Panc1 (cell line): ENCODE measurements around the gene DLL4. TPM values are rescaled to one million over a fixed set of nuclear protein-coding genes. Genes with fewer than 3 reads are reported as not detected.

Experiments used
- ATAC-seq: fragments of 200-7000 bp; cut with Tn5 transposase; 2 replicates; pipeline ENCODE4 v1.9.1; 2020; ENCODE audit warnings: mild to moderate bottlenecking, moderate library complexity
- BruUV-seq: library from RNA; stranded (reverse); fragments of 400-500 nt; replicated peaks from 2 replicates; lab custom pipeline; 2021; lab: Mats Ljungman, UMichigan
- CTCF ChIA-PET: fragments of 300-600 bp; sonication (Branson Sonifier 250); formaldehyde crosslinking; loops from one replicate; lab custom pipeline; 2022; ENCODE audit warnings: antibody characterized with exemption; lab: Charles Lee
- POLR2A ChIA-PET: fragments of 300-600 bp; sonication (Branson Sonifier 250); formaldehyde crosslinking; loops from one replicate; lab custom pipeline; 2022; ENCODE audit warnings: antibody characterized with exemption; lab: Charles Lee
- DNase-seq: peaks from one replicate; pipeline ENCODE4 v3.0.0-alpha.2; 2010; ENCODE audit warnings: low read depth, low spot score
- H3K27ac ChIP-seq: 2 replicates; pipeline ENCODE4 v1.5.1; 2011; ENCODE audit warnings: mild to moderate bottlenecking, low read length, inconsistent platforms
- H3K27me3 ChIP-seq: fragments of 200-500 bp; sonication (Bioruptor generic); 2 replicates; pipeline ENCODE4 v1.6.0; 2014; ENCODE audit warnings: low read length, inconsistent platforms; ENCODE audit not compliant: control insufficient read depth, insufficient read depth
- H3K36me3 ChIP-seq: fragments of 200-500 bp; sonication (Bioruptor generic); 2 replicates; pipeline ENCODE4 v1.5.1; 2014; ENCODE audit warnings: inconsistent platforms, mild to moderate bottlenecking, low read length, moderate library complexity; ENCODE audit not compliant: control insufficient read depth, insufficient read depth
- H3K4me1 ChIP-seq: 2 replicates; pipeline ENCODE4 v1.5.1; 2011; ENCODE audit warnings: inconsistent platforms, mild to moderate bottlenecking, low read length, moderate library complexity; ENCODE audit not compliant: control insufficient read depth, insufficient read depth
- H3K4me3 ChIP-seq, 2 experiments: 2 replicates each; pipeline ENCODE4 v1.5.1; 2011 to 2012; ENCODE audit warnings: low read depth in 2 of 2, low read length in 2 of 2, mild to moderate bottlenecking in 2 of 2, inconsistent platforms in 1 of 2, moderate library complexity in 1 of 2
- H3K9me3 ChIP-seq: fragments of 200-500 bp; sonication (Bioruptor generic); 2 replicates; pipeline ENCODE4 v1.5.1; 2014; ENCODE audit warnings: low read depth, mild to moderate bottlenecking, inconsistent platforms, low read length, moderate library complexity; ENCODE audit not compliant: control insufficient read depth, insufficient read depth
- POLR2AphosphoS5 ChIP-seq: IDR thresholded peaks from 2 replicates; pipeline ENCODE4 v1.6.1; 2012; ENCODE audit warnings: mild to moderate bottlenecking, low read depth, low read length, moderate library complexity
- SIN3A ChIP-seq: IDR thresholded peaks from 2 replicates; pipeline ENCODE4 v1.6.1; 2012; ENCODE audit warnings: low read depth, mild to moderate bottlenecking, low read length, moderate library complexity, borderline replicate concordance; ENCODE audit not compliant: insufficient read depth
- TCF7L2 ChIP-seq: IDR thresholded peaks from 2 replicates; pipeline ENCODE4 v1.6.1; 2011; ENCODE audit warnings: mild to moderate bottlenecking, low read depth, low read length, inconsistent platforms
- in situ Hi-C: cut with HindIII; loops from 2 replicates; pipeline ENCODE4 v1.10.0; 2016; ENCODE audit warnings: low sequenced_read_pairs, low pct_unique_long_range_greater_than_20kb
- intact Hi-C: fragments of 100-400 bp; cut with micrococcal nuclease; formaldehyde crosslinking; loops from one replicate; pipeline ENCODE4 v1.10.0; 2022; ENCODE audit not compliant: unreplicated experiment
- total RNA-seq: library from RNA; stranded (reverse); gene quantifications from one replicate; pipeline ENCODE4 v1.2.1, GENCODE V29; 2021; ENCODE audit not compliant: unreplicated experiment
- TF ChIP-seq, protein P1 (sequence below), 2 experiments: IDR thresholded peaks; 2 replicates each; pipeline ENCODE4 v1.6.1; 2011 to 2012; ENCODE audit warnings: low read depth in 2 of 2, control low read depth in 1 of 2, low read length in 1 of 2, mild to moderate bottlenecking in 1 of 2, moderate library complexity in 1 of 2; ENCODE audit not compliant: insufficient read depth in 1 of 2
- TF ChIP-seq, protein P2 (sequence below): fragments of 450-650 bp; IDR thresholded peaks from 2 replicates; pipeline ENCODE4 v1.5.1; 2017; ENCODE audit warnings: mild to moderate bottlenecking

The DLL4 gene
- total RNA-seq, 1 experiment from 2014 or later: 0.31 TPM

DNA sequence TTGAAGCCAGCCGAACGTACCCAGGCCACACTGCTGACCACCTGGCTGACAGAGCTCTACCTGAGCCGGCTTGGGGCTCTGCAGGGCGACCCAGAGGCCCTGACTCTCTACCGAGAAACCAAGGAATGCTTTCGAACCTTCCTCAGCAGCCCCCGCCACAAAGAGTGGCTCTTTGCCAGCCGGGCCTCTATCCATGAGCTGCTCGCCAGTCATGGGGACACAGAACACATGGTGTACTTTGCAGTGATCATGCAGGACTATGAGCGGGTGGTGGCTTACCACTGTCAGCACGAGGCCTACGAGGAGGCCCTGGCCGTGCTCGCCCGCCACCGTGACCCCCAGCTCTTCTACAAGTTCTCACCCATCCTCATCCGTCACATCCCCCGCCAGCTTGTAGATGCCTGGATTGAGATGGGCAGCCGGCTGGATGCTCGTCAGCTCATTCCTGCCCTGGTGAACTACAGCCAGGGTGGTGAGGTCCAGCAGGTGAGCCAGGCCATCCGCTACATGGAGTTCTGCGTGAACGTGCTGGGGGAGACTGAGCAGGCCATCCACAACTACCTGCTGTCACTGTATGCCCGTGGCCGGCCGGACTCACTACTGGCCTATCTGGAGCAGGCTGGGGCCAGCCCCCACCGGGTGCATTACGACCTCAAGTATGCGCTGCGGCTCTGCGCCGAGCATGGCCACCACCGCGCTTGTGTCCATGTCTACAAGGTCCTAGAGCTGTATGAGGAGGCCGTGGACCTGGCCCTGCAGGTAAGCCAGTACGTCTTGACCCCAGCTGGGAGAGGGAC, 28.7 kb upstream of the DLL4 start:
- H3K27me3 ChIP-seq: no peaks in the 10 kb centered on the region
- POLR2A ChIA-PET: interaction anchor here (0.5 kb wide), 1 partner anchor 98 kb away, joined by 7 read pairs; no protein-coding TSS in a partner anchor
- TF ChIP-seq, protein P1, sequence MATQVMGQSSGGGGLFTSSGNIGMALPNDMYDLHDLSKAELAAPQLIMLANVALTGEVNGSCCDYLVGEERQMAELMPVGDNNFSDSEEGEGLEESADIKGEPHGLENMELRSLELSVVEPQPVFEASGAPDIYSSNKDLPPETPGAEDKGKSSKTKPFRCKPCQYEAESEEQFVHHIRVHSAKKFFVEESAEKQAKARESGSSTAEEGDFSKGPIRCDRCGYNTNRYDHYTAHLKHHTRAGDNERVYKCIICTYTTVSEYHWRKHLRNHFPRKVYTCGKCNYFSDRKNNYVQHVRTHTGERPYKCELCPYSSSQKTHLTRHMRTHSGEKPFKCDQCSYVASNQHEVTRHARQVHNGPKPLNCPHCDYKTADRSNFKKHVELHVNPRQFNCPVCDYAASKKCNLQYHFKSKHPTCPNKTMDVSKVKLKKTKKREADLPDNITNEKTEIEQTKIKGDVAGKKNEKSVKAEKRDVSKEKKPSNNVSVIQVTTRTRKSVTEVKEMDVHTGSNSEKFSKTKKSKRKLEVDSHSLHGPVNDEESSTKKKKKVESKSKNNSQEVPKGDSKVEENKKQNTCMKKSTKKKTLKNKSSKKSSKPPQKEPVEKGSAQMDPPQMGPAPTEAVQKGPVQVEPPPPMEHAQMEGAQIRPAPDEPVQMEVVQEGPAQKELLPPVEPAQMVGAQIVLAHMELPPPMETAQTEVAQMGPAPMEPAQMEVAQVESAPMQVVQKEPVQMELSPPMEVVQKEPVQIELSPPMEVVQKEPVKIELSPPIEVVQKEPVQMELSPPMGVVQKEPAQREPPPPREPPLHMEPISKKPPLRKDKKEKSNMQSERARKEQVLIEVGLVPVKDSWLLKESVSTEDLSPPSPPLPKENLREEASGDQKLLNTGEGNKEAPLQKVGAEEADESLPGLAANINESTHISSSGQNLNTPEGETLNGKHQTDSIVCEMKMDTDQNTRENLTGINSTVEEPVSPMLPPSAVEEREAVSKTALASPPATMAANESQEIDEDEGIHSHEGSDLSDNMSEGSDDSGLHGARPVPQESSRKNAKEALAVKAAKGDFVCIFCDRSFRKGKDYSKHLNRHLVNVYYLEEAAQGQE (IDR thresholded peaks at IDR 0.05; ENCODE audit: insufficient read depth in 1 of 2, low read depth in 2 of 2, low read length in 1 of 2): no peak
- peaks cover 7% of the 10 kb centered on the region for H3K4me1 ChIP-seq
- DNase-seq: no peak
- CTCF ChIA-PET: interaction anchor here (0.7 to 0.8 kb wide), 2 partner anchors 41 to 131 kb away, joined by 3 read pairs; no protein-coding TSS in a partner anchor
- BruUV-seq: no TSS peak
- H3K9me3 ChIP-seq: no peaks in the 10 kb centered on the region
- H3K27ac ChIP-seq: no peak overlapping the region
- intact Hi-C loops (no loop called here), in situ Hi-C loops (no loop called here)
- H3K36me3 ChIP-seq: peaks cover 5% of the 10 kb centered on the region
- no peak overlapping the region for H3K4me3 ChIP-seq
- no peak for ATAC-seq

DNA sequence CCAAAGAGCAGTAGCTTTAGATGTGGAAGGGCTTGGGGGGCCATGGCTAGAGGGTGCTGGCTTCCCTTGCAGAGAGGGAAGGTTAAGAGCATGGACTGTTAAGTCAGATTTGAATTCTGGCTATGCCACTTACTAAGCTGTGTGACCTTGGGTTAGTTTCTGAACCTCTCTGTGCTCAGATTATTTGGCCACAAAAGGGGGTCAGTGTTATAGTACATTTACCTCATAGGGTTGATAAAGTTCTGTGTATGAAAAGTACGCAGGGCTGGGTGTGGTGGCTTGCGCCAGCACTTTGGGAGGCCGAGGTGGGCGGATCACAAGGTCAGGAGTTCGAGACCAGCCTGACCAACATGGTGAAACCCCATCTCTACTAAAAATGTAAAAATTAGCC, 28.1 kb upstream of the DLL4 start:
- ChIA-PET CTCF (interaction anchor here (0.6 to 0.7 kb wide), 2 partner anchors 16 to 131 kb away, joined by 3 read pairs; no protein-coding TSS in a partner anchor), POLR2A (interaction anchor here (0.6 kb wide), 1 partner anchor 40 kb away, joined by 5 read pairs; no protein-coding TSS in a partner anchor)
- Histone ChIP-seq H3K27me3 (no peaks in the 10 kb centered on the region), H3K36me3 (peaks cover 5% of the 10 kb centered on the region), H3K4me1 (peaks cover 8% of the 10 kb centered on the region), H3K4me3 (no peak overlapping the region), H3K9me3 (no peaks in the 10 kb centered on the region), H3K27ac (no peak overlapping the region)
- DNase-seq (no peak), ATAC-seq (no peak)
- intact Hi-C loops: no loop called here
- BruUV-seq: no TSS peak
- in situ Hi-C loops: no loop called here
- TF ChIP-seq, protein P1 (IDR thresholded peaks at IDR 0.05; ENCODE audit: insufficient read depth in 1 of 2, low read depth in 2 of 2, low read length in 1 of 2): no peak
- TF ChIP-seq SIN3A (no peak), POLR2AphosphoS5 (no peak), TCF7L2 (no peak)
- TF ChIP-seq, protein P2, sequence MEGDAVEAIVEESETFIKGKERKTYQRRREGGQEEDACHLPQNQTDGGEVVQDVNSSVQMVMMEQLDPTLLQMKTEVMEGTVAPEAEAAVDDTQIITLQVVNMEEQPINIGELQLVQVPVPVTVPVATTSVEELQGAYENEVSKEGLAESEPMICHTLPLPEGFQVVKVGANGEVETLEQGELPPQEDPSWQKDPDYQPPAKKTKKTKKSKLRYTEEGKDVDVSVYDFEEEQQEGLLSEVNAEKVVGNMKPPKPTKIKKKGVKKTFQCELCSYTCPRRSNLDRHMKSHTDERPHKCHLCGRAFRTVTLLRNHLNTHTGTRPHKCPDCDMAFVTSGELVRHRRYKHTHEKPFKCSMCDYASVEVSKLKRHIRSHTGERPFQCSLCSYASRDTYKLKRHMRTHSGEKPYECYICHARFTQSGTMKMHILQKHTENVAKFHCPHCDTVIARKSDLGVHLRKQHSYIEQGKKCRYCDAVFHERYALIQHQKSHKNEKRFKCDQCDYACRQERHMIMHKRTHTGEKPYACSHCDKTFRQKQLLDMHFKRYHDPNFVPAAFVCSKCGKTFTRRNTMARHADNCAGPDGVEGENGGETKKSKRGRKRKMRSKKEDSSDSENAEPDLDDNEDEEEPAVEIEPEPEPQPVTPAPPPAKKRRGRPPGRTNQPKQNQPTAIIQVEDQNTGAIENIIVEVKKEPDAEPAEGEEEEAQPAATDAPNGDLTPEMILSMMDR: no peak
